Lower leg skin (tissue), 3 donors: ENCODE data around the gene POR.

ENCODE experiments used
- POLR2A ChIP-seq, 2 donors: fragments of 450-650 bp; IDR thresholded peaks; one replicate each; pipeline ENCODE4 v1.6.1; 2016 to 2017; ENCODE audit warnings: antibody characterized with exemption in 2 of 2, mild to moderate bottlenecking in 1 of 2, moderate library complexity in 1 of 2
- TF ChIP-seq, protein P1 (sequence below), 3 donors: fragments of 450-650 bp; IDR thresholded peaks; one replicate each; pipeline ENCODE4 v1.5.1; 2016; ENCODE audit warnings: antibody characterized with exemption in 3 of 3, mild to moderate bottlenecking in 3 of 3, moderate library complexity in 2 of 3

- TF ChIP-seq, protein P1, sequence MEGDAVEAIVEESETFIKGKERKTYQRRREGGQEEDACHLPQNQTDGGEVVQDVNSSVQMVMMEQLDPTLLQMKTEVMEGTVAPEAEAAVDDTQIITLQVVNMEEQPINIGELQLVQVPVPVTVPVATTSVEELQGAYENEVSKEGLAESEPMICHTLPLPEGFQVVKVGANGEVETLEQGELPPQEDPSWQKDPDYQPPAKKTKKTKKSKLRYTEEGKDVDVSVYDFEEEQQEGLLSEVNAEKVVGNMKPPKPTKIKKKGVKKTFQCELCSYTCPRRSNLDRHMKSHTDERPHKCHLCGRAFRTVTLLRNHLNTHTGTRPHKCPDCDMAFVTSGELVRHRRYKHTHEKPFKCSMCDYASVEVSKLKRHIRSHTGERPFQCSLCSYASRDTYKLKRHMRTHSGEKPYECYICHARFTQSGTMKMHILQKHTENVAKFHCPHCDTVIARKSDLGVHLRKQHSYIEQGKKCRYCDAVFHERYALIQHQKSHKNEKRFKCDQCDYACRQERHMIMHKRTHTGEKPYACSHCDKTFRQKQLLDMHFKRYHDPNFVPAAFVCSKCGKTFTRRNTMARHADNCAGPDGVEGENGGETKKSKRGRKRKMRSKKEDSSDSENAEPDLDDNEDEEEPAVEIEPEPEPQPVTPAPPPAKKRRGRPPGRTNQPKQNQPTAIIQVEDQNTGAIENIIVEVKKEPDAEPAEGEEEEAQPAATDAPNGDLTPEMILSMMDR (IDR thresholded peaks at IDR 0.05), result no peak
- no peak for TF ChIP-seq POLR2A (IDR thresholded peaks at IDR 0.05)
Measured at GRCh38 chr7:75991531-75992082, 76.7 kb downstream of the POR start.
